Activated T-cell treated with anti-CD3 and anti-CD28 coated beads for 1 hour (primary cell): ENCODE measurements around the gene HELZ.
"Not testable (repeated sequence)": the region's sequence is repeated elsewhere in the genome, so short reads cannot be mapped to it uniquely, and the experiment has no call there.

Experiments used
- DNase-seq: peaks from one replicate; pipeline ENCODE4 v3.0.0-alpha.2; 2020; ENCODE audit warnings: low read depth

HELZ gene

DNA sequence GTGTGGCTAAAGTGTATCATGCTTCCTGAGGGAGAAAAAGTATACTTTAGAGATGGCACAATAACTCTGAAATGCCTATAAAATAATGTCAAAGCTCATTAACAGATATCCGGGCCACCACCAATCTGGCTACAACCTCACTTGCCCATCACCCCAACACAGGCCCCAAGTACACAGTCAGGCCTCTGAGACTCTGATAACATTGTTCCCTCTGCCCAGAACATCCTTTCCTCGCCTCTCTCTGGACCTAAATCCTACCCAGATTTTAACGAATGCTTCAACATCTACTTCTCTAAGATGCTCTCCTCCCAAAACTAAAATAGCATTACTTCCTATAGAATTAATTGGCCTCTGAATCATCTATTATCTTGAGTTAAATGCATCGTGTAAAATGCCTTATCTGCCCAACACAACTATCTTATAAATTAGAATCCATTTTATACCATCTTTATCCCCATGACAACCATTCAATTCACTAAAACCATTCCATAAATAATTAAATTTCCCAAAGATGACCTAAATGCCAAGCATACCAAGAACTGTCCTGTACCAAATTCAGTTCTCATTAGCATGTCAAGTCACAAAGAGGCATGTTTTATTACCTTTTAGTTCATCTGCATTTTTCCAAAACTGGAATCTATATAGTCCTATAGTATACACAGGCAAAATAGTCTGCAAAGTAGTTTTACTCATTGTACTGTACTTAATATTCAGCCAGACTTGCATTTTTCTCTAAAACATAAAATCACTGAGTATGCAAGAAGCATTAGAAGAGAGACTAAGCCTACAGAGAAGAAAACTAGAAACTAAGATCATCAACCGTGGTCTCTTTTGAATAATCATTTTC is 15.7 kb downstream of the HELZ start:
- no peak for DNase-seq

DNA sequence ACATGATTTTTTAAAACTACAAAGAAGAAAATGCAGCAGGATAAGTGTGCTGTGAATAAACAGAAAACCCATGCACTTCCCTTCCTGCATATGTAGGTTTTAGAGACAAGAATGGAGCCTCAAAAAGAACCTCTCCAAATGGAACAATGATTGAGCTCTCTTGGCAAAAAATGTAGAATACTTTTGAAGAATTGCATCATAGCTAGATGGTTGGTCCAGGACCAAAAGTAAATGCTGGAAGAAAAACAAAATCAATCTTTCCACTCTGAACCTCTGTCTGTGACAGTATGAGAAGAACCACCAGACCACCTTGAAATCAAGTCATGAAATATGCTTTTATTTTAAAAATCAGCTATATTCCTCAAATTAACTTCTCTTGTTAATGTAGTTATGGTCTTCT is 17.5 kb downstream of the HELZ start:
- DNase-seq: no peak

DNA sequence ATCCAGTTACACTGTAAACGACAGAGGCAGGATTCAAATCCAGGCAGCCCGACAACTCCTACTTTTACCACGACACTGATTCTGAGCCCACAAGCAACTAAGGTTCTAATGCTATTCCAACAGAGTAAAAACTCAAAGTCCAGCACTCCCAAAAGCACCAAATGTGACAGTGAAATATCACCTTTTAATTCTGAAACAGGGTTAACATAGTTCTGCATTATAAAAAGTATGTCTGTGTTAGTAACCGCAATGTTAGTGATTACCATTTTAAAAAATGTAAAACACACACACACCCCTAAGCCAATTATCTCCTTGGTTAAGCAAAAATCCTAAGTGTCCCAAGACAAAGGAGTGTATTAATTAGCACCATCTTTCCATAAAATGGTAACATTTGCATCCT is 19.7 kb downstream of the HELZ start:
- DNase-seq: no peak

DNA sequence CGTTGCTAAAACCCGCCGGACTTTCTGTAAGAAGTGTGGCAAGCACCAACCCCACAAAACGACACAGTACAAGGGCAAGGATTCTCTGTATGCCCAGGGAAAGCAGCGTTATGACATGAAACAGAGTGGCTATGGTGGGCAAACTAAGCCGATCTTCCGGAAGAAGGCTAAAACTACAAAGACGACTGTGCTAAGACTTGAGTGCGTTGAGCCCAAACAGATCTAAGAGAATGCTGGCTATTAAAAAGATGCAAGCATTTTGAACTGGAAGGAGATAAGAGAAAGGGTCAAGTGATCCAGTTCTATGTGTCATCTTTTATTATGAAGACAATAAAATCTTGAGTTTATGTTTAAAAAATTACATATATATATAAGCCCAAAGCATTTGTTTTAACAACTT is 20.3 kb downstream of the HELZ start:
- DNase-seq: no peak

DNA sequence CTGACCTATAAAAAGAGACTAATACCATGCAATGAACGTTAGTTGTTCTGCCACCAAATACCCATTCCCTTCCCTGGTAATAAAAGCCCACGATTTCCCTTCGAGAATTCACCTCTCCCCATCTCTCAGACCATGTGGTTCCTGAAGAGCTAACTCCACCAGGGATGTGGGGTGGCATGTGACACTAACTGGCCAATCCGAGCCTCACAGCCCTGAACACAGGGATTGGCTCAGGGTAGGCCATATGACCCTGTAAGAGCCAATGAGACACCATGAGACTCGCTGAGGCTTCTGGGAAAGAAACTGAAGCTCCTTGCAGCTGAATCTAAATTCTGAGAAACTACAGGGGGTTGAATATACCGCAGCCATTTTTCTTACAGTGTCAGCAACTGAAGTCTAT is 21.1 kb downstream of the HELZ start:
- DNase-seq: no peak

DNA sequence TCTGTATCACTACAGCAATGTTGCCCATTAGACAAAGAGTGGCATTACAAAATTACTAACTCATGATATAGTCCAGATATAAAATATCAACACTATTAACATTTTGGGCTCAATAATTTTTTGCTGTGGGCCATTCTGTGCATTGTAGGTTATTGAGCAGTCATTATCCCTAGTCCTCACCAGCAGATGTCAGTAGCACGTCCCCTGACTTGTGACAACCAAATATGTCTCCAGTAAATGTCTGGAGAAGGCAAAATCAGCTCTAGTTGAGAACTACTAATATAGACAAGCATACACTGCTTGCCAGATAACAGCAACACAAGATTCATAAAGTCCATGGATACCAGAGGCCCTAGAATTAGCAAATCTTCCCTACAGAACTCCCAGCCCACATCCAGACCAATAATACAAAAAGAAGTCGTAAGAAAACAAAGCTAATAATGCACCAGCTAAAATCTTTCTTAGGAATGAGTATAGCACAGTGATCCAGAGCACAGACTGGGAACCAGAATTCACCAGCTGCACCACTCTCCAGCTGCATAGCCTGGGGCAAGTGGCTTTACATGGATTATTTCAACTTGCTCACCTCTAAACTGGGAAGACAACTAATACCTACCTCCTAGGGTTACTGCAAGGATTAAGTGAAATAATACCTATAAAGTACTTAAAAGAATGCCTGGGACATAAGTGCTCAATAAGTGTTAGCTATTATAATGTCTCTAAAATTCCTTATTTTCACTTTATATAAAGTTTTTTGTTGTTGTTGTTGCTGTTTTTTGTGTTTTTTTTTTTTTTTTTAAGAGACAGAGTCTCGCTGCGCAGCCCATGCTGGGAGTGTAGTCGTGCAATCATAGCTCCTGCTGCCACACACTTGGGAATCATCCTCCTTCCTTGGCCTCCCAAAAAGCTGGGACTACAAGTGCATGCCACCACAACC is 23.7 kb downstream of the HELZ start:
- DNase-seq: no peak

DNA sequence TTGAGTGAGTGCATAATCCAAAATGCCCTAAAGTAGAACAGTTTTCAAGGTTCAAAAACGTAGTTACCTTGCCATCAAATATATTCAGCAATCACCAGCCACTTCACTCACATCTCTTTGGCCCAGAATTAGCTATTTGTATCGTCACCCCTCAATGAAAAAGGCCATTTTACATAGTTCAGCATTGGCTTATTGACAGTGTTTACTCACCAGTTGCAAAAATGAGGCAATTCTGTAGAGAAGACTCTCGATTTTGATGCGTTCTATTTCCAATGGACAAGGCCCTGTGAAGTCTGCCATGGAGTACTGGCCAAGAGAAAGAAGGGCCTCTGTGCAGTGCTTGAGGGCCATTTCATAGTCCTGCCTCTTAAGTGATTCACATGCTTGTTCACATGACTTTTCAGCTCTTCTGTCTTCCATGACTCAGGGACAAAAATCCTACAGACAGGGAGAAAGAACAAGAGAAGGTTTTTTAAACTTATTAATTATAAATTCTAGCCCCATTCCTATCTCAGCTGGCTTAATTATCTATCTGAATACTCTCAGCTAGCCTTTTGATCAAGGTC is 26.5 kb downstream of the HELZ start:
- no peak for DNase-seq

DNA sequence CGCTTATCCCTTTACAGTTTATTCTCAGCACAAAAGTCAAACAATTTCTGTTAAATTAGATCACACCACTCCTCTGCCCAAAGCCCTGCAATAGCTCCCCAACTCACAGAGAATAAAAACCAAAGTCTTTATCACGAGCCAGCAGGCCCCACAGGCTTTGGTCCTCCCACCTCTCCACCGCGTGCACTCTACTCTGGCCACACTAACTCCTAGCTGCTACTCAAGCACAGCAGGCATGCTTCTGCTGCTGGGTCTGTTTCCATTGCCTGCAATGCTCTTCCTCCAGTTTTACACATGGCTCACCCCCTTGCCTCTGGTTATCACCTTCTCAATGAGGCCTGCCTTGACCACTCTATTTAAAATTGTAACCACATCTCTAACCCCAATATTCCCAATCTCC is 27.6 kb downstream of the HELZ start:
- DNase-seq: no peak

DNA sequence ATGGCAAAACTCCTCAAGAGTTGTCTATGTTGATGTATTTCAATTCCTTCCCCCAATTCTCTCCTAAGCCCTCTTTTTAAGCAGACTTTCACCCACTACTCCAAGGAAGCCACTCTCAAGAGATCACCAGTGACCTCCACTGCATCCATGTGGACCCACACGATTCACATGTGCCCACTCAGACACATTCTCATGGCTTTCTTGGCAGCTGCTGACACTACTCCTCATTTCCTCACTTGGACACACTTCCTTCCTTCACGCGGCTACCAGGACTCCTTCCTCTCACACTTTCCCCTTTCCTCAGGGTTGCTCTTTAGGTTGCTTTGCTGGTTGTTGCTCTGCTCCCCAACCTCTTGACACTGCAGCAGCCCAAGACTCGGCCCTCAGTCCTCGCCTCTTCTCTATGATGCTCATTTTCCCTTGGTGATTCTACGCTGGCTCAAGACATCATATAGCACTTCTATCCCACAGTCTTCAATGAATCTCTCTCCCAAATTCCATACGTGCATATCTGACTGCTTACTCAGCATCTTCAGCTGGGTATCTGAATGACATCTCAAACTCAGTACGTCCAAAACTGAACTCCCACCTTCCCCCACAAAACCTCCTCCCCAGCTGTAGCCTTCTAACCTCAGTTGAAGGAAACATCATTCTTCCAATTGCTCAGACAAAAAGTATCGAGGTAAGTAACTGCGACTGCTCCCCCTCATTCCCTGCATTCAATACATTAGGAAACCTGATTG is 28.2 kb downstream of the HELZ start:
- no peak for DNase-seq

DNA sequence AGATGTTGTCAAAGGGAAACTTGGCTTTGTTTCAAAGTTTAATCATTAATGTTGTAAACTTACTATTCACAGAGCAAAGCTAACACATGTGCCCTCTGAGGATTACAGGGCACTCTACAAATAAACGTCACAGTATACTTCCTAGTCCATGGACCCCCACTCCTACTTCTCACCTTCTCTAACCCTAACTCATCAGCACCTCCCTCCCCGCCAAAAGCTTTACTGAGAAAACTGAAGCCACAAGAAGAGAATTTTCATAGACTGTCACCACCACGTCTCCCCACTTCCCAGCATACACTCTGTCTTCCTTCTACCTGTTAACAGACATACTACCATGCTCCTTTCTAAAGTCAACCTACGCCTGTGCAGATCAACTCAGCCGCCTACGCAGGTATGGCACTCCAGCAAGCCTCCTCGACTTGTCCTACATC is 29.0 kb downstream of the HELZ start:
- DNase-seq: no peak

DNA sequence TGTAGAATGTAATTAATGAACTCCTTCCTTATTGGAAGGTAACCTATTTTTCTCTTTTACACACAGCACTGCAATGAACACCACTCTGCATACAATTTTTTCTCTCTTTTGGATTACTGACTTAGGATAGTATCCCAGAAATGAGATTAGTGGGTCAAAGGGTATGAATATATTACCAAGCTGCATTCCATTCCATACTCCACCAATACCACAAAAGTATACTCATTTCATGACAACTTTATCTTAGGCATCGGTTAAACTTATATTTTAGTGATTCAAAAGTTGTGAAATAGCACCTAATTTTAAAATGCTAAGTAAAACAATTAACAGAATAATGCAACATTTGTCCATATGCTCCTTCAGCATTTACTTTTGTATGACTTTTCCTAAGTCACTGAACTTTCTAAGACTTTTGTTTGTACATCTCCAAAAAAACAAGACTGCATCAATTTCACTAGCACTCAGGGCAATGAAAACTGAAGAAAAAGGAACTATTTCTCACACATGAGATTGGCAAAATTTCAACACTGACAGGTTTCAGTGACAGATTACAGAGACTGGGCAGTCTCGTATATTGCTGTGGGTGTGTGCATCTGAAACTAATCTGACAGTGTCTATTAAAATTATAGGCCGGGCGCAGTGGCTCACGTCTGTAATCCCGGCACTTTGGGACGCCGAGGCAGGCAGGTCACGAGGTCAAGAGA is 32.1 kb downstream of the HELZ start:
- no peak for DNase-seq

DNA sequence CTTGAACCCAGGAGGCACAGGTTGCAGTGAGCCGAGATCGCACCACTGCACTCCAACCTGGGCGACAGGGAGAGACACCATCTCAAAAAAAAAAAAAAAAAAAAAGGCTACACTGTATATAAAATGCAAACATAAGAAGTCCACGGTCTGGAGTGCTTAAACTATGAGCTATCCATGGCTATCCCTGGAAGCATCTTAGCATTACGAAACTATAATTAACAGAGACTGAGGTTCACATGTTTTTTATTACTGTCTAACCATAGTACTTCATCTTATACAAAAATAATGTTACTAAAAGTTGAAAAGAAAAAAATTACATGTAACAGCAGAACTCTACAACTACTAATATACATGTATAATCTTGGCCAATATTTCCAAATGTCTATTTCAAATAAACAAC is 32.8 kb downstream of the HELZ start:
- DNase-seq: no peak

DNA sequence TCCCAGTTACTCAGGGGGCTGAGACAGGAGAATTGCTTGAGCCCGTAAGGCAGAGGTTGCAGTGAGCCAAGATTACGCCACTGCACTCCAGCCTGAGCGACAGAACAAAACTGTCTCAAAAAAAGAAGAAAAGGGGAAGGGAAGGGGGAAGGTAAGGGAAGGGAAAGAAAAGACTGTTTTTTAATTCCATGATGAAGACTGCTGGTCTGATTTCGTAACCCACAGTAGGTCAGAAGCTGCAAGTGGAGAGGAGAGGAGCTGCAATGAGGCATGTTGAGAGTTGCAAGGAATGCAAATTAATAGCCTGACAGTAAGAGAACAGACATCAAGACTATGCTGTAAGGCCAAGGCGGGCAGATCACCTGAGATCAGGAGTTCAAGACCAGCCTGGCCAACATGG is 33.3 kb downstream of the HELZ start:
- no peak for DNase-seq

DNA sequence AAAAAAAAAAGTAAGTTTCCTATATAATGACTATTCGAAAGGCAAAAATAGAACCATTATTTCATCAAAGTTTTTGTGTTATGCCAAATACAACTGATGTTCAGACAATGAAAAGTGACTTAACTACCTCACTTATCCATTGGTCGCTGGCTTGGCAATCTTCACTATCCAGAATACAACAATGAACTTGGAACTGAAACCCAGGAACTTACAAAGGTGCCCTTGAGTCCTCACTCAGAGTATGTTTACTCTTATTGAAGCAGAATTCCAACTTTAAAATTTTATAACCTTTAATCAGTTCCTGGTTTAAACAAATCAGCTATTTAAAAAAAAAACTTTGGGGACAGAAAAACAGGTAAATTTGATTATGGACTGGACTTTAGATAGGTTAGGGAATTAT is 34.1 kb downstream of the HELZ start:
- no peak for DNase-seq

DNA sequence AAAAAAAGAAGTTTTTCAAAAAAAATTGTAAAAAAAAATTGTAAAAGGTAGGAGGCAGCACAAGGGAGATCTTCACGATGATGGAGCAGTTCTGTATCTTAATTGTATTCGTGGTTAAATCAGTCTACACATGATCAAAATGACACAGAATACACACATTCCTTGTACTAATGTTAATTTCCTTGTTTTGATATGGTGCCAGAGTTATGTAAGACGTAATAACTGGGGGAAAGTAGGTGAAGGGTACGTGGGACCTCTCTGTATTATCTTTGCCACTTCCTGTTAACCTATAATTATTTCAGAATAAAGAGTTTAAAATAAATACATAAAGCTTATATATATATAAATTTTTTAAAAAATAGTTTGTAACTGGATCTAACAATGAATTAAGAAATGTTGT is 36.8 kb downstream of the HELZ start:
- no peak for DNase-seq

DNA sequence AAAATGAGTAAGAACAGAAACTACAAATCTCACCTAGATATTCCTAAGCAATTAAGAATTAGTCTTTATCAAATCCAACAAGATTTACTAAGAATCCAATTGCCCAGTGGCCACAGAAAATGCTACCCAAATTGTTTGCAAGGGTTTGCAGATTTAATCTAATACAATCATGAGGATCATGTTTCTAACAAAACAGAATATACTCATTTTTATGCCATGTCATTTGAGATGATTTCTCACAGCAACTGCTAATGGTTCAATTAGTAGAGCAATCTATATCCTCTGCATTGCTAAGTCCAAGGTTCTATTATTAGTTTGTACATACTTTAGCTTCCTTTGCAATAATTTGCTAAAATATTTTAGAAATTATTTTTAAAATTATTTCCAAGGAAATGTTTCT is 41.2 kb downstream of the HELZ start:
- DNase-seq: no peak

DNA sequence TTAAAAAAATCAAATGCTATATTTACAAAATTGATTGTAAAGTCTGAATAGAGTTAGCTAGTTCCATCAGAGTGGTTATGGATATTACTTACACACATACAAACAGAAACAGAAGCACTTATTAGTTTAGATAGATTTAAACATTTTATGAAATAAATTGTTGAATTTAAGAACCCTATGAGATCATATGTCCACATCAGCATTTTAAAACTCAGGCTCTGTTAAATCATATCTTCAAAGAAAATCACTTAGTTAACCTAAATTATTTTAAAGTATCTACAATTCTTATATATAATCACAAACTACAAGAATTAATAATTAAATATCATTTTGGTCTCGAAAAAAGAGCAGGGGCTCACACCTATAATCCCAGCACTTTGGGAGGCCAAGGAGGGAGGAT is 42.5 kb downstream of the HELZ start:
- DNase-seq: no peak

DNA sequence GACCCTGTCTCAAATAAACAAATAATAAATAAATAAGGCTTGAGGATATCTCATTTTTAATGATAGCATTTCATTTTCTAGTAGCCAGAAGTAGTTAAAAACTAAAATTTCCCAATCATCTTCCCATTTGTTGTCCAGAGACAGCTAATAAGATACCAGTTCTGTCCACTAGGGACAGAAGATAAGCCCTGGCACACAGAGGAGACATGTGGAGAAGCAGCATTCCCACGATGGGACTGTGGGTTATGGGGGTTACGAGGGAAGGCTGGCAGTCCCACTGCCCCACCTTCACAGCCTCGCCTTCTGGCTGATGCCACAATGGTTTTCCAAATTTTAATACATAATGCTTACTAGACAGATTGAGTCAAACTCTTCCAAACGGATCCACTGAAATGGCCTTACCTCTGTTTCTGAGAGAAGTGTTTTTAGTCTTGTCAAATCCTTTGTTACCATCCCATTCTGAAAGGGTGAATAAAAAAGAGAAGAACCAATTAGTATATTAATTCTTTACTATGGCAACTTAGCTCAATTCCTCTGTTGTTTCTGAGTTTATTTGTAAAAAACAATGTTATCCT is 44.2 kb downstream of the HELZ start:
- DNase-seq: no peak

DNA sequence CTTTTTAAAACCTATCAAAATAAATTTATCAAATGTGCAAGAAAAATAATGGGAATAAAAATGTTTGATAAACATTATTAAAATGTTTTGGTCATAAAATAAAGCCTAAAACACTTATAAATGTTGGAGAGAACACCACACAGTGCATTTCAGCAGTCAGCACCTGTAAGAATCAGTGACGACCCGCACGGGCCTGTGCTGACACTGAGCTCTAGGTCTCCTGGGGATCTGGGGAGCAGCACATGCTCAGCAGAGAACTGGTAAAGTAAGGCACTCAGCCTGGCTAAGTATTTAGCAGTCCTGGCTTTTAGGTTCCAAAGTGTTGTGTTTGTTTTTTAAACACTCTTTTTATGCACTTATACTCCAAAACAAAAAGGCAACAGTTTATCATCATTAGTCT is 46.9 kb downstream of the HELZ start:
- no peak for DNase-seq

DNA sequence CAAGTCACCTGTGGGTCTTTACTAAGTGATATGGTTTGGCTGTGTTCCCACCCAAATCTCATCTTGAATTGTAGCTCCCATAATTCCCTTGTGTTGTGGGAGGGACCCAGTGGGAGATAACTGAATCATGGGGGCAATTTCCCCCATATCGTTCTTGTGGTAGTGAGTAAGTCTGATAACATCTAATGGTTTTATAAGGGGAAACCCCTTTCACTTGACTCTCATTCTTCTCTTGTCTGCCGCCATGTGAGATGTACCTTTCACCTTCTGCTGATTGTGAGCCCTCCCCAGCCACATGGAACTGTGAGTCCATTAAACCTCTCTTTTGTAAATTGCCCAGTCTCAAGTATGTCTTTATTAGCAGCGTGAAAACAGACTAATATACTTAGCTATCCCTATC is 48.0 kb downstream of the HELZ start:
- not testable (repeated sequence) for DNase-seq

DNA sequence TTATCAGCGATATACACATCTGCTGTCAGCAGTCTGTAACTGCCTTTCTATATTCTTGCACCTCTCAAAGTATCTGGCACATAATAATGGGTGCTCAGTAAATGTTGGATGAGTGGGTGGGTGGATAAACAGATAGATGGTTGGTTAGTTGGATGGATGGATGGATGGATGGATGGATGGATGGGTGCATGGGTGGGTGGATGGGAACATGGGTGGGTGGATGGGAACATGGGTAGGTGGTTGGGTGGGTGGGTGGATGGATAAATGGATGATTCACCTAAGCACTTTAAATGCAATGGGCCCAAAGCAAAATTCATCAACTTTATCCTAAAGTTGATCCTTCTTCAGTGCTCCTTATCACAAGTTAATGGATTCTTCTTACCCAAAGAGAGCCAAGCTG is 48.6 kb downstream of the HELZ start:
- DNase-seq: no peak
